Naive thymus-derived CD4-positive, alpha-beta T cell (primary cell): Measurements from ENCODE around the gene ADD3. TPM values are rescaled to one million over a fixed set of nuclear protein-coding genes. Genes with fewer than 3 reads are reported as not detected.

Source experiments
- polyA plus RNA-seq, 2 donors: library from polyadenylated mRNA; unstranded; fragments of 300-500 nt; fragmentation: Illumina TruSeq; gene quantifications; one replicate each; pipeline ENCODE4 v1.2.3, GENCODE V29; 2021
- total RNA-seq, 6 experiments: library from RNA in 5 of 6; stranded (reverse) in 5 of 6; gene quantifications; 1 replicate in 5 of 6; 2 replicates in 1 of 6; pipeline ENCODE4 v1.2.3 and lab custom pipeline; 2021 to 2026

ADD3 gene
- total and polyA plus RNA-seq, 7 experiments from 2014 or later, result 281 to 535 (median 450) TPM

Other genes starting within 250 kb of the ADD3 start
- 100 to 1,000 TPM in 1 of 5 experiments, 10 to 100 TPM in 4; 44.1 to 100 (median 60.7) TPM for gene XPNPEP1, start 84.5 kb upstream of the ADD3 start, total RNA-seq
- gene XPNPEP1, start 84.5 kb upstream of the ADD3 start, polyA plus RNA-seq, result 10 to 100 TPM; 15.7 to 19.2 TPM
- gene MXI1, start 199.6 kb downstream of the ADD3 start, total RNA-seq, result 10 to 100 TPM; 36.6 to 57.1 (median 54.9) TPM
- 10 to 100 TPM; 46.1 to 52.7 TPM for gene MXI1, start 199.6 kb downstream of the ADD3 start, polyA plus RNA-seq